Heart right ventricle (tissue), 16 donors: ENCODE results near the gene VAMP7. TPM values are rescaled to one million over a fixed set of nuclear protein-coding genes. Genes with fewer than 3 reads are reported as not detected.
"Not testable (repeated sequence)": the region's sequence is repeated elsewhere in the genome, so short reads cannot be mapped to it uniquely, and the experiment has no call there.

Source experiments
- ATAC-seq, 8 donors: fragments of 200-7000 bp; cut with Tn5 transposase; one replicate each; pipeline ENCODE4 v1.9.1; 2020; ENCODE audit warnings: mild to moderate bottlenecking in 8 of 8, moderate library complexity in 8 of 8, moderate number of reproducible peaks in 1 of 8
- DNase-seq, 2 donors: peaks; one replicate each; pipeline ENCODE4 v3.0.0-alpha.2; 2020
- H3K27ac ChIP-seq, 10 donors: fragments of 200-600 bp; sonication (generic) in 2 of 10; one replicate each; pipeline versions ENCODE4 v1.5.0 to v1.8.0; 2020 to 2022; ENCODE audit warnings: mild to moderate bottlenecking in 3 of 10
- H3K27me3 ChIP-seq, 7 donors: fragments of 200-600 bp; one replicate each; pipeline ENCODE4 v1.8.0; 2021 to 2022; ENCODE audit warnings: mild to moderate bottlenecking in 2 of 7
- H3K36me3 ChIP-seq, 9 donors: fragments of 200-600 bp; sonication (generic) in 1 of 9; one replicate each; pipeline versions ENCODE4 v1.5.0 to v1.8.0; 2020 to 2022; ENCODE audit warnings: mild to moderate bottlenecking in 2 of 9
- H3K4me1 ChIP-seq, 9 donors: fragments of 200-600 bp; sonication (generic) in 1 of 9; one replicate each; pipeline versions ENCODE4 v1.5.0 to v1.8.0; 2020 to 2022; ENCODE audit warnings: mild to moderate bottlenecking in 4 of 9
- H3K4me3 ChIP-seq, 10 donors: fragments of 200-600 bp; sonication (generic) in 2 of 10; one replicate each; pipeline versions ENCODE4 v1.5.0 to v1.8.0; 2020 to 2022; ENCODE audit warnings: mild to moderate bottlenecking in 7 of 10, moderate library complexity in 2 of 10
- H3K9me3 ChIP-seq, 11 donors: fragments of 200-600 bp in 10 of 11; sonication (generic) in 2 of 11; one replicate each; pipeline versions ENCODE4 v1.5.0 to v1.8.0; 2013 to 2022; ENCODE audit warnings: mild to moderate bottlenecking in 2 of 11, control low read depth in 1 of 11, moderate library complexity in 1 of 11
- WGBS, 2 donors: extraction: QIAGEN DNeasy Blood & Tissue Kit; methylation state at CpG; one replicate each; pipeline ENCODE4 v1.1.7; 2013; ENCODE audit warnings: inconsistent platforms in 1 of 2; 5-methylcytosine and 5-hydroxymethylcytosine counted together
- intact Hi-C, 10 donors: fragments of 100-400 bp; cut with DNase I; formaldehyde crosslinking; loops; one replicate each; pipeline versions ENCODE4 v1.11.1 to v1.14.2; 2022
- polyA plus RNA-seq, 2 donors: library from polyadenylated mRNA; stranded (reverse); fragments of 200-250 nt; gene quantifications; one replicate each; pipeline ENCODE4 v1.2.3, GENCODE V29; 2013
- total RNA-seq, 10 donors: library from RNA; stranded (reverse); fragmentation: NEBNext Ultra II Directional in 3 of 10; extraction: Animal tissue kit (Norgen Biotek cat#: 25700) in 3 of 10; gene quantifications; one replicate each; pipeline versions ENCODE4 v1.2.1 to v1.2.4, GENCODE V29; 2021 to 2023
- TF ChIP-seq, protein P1 (sequence below), 9 donors: fragments of 200-600 bp; sonication (generic) in 2 of 9; IDR thresholded peaks; one replicate each; pipeline versions ENCODE4 v1.5.0 to v1.8.0; 2021 to 2022; ENCODE audit warnings: antibody characterized with exemption in 9 of 9, mild to moderate bottlenecking in 5 of 9, moderate library complexity in 1 of 9
- donor health status: Arrhythmogenic right ventricular cardiomyopathy.
- donor health status: ischemic (EF 13 %, LVEDD 7.1; RV severe dilation, severe dysfunction).
- donor health status: healthy with polysubstance abuse.
- donor health status: DM: no; HTN: yes; CAD: no.
- donor health status: DM: no; HTN: no; CAD: no.
- donor health status: ischemic (EF 25% LVEDD 6.9; RV normal size, moderate dysfunction).
- donor health status: ischemic (EF 25% LVEDD 5.7; RV mildly dilated, moderate dysfunction).
- donor health status: healthy.
- donor health status: DM: yes; HTN: yes; CAD: no.
- donor health status: Ischemic cardiomyopathy.
- donor health status: ischemic (EF 35%, LVEDD 5.7; RV mildly dilated, moderate dysfunction).
- donor health status: nonischemic (EF 11% LVEDD 7.7; RV severe dilation, severe dysfunction).
- donor health status: DM: yes; HTN: yes; CAD: no.
- donor health status: PGD.
- donor health status: ischemic (EF 29% LVEDD 5.4; RV normal size, mild dysfunction).
- donor health status: nonischemic (EF 23%, LVEDD 6.1; RV moderate dilation, normal function).

Gene VAMP7
- total and polyA plus RNA-seq, 12 donors, result 9.4 to 29.2 (median 21.1) TPM

DNA sequence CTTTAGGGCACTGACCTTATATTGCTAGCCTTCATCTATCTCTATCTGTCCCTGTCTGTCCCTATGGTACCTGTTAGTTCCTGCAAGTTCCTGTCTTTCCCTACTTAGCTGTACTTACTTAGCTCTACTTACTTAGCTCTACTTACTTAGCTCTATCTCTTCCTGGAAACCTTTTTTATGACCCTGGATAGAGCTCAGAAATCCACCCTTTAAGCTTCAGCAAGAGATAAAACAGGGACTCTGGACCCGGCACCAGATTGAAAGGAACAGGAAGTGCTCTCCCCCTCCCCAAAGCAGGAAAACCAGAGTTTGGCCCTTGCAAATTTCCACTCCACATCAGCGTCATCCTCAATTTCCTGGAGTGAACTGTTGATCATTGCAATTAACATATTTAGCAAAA, 104.1 kb downstream of the VAMP7 start:
- Histone ChIP-seq H3K27me3 (peaks cover 0 to 3% (median 0%) of the 10 kb centered on the region in 7 donors), H3K4me3 (no peak overlapping the region), H3K36me3 (no peaks in the 10 kb centered on the region), H3K9me3 (peaks cover 0 to 20% (median 6%) of the 10 kb centered on the region in 11 donors), H3K4me1 (no peaks in the 10 kb centered on the region), H3K27ac (no peak overlapping the region)
- TF ChIP-seq, protein P1, sequence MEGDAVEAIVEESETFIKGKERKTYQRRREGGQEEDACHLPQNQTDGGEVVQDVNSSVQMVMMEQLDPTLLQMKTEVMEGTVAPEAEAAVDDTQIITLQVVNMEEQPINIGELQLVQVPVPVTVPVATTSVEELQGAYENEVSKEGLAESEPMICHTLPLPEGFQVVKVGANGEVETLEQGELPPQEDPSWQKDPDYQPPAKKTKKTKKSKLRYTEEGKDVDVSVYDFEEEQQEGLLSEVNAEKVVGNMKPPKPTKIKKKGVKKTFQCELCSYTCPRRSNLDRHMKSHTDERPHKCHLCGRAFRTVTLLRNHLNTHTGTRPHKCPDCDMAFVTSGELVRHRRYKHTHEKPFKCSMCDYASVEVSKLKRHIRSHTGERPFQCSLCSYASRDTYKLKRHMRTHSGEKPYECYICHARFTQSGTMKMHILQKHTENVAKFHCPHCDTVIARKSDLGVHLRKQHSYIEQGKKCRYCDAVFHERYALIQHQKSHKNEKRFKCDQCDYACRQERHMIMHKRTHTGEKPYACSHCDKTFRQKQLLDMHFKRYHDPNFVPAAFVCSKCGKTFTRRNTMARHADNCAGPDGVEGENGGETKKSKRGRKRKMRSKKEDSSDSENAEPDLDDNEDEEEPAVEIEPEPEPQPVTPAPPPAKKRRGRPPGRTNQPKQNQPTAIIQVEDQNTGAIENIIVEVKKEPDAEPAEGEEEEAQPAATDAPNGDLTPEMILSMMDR (IDR thresholded peaks at IDR 0.05), result no peak
- 48 to 50% methylated on average over 2 of the region's 2 CpGs for WGBS, 2 donors
- intact Hi-C loops, result no loop called here
- no peak for DNase-seq
- ATAC-seq, result no peak

DNA sequence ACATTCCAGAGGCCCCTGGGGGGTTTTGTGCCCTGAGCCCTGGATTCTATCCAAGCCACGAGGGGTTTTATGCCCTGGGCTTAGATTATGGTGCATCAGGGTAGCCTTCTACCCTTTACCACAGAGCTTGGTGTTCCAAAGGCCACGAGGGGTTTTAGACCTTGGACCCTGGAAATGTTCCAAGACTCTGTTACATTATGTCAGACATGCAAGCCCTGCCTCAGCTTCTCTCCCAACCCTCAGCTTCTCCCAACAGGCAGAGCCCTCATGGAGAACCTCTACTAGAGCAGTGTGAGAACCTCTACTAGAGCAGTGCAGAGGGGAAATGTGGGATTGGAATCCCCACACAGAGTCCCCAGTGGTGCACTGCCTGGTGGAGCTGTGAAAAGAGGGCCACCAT, 105.8 kb downstream of the VAMP7 start:
- H3K27me3 ChIP-seq, H3K4me1 ChIP-seq, H3K36me3 ChIP-seq, DNase-seq, ATAC-seq, intact Hi-C loops, H3K27ac ChIP-seq, H3K4me3 ChIP-seq: not testable (repeated sequence)
- 16 to 23% methylated on average over 2 of the region's 2 CpGs for WGBS, 2 donors
- H3K9me3 ChIP-seq, result peaks cover 0 to 20% (median 6%) of the 10 kb centered on the region in 11 donors

DNA sequence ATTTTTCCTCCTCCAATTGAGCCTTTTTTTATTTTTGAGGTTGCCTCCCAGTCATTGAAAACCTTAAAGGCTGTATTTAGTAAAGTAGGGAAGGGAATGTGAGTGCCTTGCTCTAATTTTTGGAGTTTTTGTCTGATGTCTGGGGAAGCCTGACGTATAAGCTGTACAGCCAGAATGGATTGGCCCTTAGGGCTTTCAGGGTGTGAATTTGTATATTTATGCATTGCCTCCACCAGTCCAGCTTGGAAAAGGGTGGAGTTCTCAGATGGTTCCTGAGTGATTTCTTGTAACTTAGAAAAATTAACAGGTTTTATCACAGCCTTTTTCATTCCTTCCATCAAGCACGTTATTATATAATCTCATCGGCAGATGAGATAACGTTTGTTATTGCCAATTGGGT, 107.7 kb downstream of the VAMP7 start:
- TF ChIP-seq, protein P1 (IDR thresholded peaks at IDR 0.05), result no peak
- ATAC-seq, result no peak
- WGBS, 2 donors, result 69 to 75% methylated on average over 4 of the region's 4 CpGs
- Histone ChIP-seq H3K36me3 (no peaks in the 10 kb centered on the region), H3K4me3 (no peak overlapping the region), H3K27ac (no peak overlapping the region), H3K9me3 (peaks cover 0 to 6% (median 0%) of the 10 kb centered on the region in 11 donors), H3K27me3 (peaks cover 0 to 5% (median 0%) of the 10 kb centered on the region in 7 donors), H3K4me1 (no peaks in the 10 kb centered on the region)
- intact Hi-C loops, result no loop called here
- DNase-seq, result no peak

Other genes with a start within 250 kb of the VAMP7 start
- gene IL9R, start 116.4 kb downstream of the VAMP7 start, total RNA-seq, result under 1 TPM in 1 of 10 donors, not detected in 9; 0.32 TPM
- gene IL9R, start 116.4 kb downstream of the VAMP7 start, polyA plus RNA-seq, result under 1 TPM in 1 of 2 donors, not detected in 1; 0.15 TPM